ENCODE measurements around the gene THAP11. TPM values are rescaled to one million over a fixed set of nuclear protein-coding genes. Genes with fewer than 3 reads are reported as not detected.
A peak's percentile ranks its signal among the peaks of the same experiment; 100 is the strongest.

Gene THAP11
- total RNA-seq, 4 donors from 2014 or later, result 60.2 to 101 (median 78.3) TPM

DNA sequence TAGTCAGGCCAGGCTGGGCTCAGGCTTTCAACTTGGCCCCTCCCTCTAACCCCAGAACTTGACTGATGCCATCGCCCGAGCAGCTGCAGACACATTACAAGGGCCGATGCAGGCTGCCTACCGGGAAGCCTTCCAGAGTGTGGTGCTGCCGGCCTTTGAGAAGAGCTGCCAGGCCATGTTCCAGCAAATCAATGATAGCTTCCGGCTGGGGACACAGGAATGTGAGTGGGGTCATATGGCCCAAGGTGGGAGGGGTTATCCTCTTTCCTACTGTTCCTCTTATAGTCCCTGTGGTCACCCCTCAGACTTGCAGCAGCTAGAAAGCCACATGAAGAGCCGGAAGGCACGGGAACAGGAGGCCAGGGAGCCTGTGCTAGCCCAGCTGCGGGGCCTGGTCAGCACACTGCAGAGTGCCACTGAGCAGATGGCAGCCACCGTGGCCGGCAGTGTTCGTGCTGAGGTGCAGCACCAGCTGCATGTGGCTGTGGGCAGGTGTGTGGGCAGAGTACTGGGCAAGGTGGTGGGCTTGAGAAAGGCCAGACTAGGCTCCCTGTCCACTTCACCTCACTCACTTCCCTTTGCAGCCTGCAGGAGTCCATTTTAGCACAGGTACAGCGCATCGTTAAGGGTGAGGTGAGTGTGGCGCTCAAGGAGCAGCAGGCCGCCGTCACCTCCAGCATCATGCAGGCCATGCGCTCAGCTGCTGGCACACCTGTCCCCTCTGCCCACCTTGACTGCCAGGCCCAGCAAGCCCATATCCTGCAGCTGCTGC is 40.4 kb downstream of the THAP11 start:
- no peak overlapping the region for H3K4me3 ChIP-seq
- peaks cover 19 to 42% (median 24%) of the 10 kb centered on the region in 4 donors for H3K4me1 ChIP-seq
- 82% methylated on average over 12 of the region's 18 CpGs for WGBS
- H3K36me3 ChIP-seq, result peaks cover 61 to 86% (median 76%) of the 10 kb centered on the region in 4 donors
- intact Hi-C loops (cut with DNase I), result loop anchor here (2.0 to 5.0 kb wide), 2 partner anchors 46 to 160 kb away; no protein-coding TSS in a partner anchor
- TF ChIP-seq, protein P1, sequence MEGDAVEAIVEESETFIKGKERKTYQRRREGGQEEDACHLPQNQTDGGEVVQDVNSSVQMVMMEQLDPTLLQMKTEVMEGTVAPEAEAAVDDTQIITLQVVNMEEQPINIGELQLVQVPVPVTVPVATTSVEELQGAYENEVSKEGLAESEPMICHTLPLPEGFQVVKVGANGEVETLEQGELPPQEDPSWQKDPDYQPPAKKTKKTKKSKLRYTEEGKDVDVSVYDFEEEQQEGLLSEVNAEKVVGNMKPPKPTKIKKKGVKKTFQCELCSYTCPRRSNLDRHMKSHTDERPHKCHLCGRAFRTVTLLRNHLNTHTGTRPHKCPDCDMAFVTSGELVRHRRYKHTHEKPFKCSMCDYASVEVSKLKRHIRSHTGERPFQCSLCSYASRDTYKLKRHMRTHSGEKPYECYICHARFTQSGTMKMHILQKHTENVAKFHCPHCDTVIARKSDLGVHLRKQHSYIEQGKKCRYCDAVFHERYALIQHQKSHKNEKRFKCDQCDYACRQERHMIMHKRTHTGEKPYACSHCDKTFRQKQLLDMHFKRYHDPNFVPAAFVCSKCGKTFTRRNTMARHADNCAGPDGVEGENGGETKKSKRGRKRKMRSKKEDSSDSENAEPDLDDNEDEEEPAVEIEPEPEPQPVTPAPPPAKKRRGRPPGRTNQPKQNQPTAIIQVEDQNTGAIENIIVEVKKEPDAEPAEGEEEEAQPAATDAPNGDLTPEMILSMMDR (IDR thresholded peaks at IDR 0.05), result no peak
- no peak for TF ChIP-seq POLR2A (IDR thresholded peaks at IDR 0.05; ENCODE audit: low read depth)
- no peak for TF ChIP-seq EP300 (IDR thresholded peaks at IDR 0.05)
- TF ChIP-seq POLR2AphosphoS5 (IDR thresholded peaks at IDR 0.05), result no peak
- no peak overlapping the region for H3K27ac ChIP-seq (replicated peaks in 1 of 4)
- H3K9me3 ChIP-seq, result no peaks in the 10 kb centered on the region
- no peaks in the 10 kb centered on the region for H3K27me3 ChIP-seq
- DNase-seq (ENCODE audit: extremely low spot score), result no peak

DNA sequence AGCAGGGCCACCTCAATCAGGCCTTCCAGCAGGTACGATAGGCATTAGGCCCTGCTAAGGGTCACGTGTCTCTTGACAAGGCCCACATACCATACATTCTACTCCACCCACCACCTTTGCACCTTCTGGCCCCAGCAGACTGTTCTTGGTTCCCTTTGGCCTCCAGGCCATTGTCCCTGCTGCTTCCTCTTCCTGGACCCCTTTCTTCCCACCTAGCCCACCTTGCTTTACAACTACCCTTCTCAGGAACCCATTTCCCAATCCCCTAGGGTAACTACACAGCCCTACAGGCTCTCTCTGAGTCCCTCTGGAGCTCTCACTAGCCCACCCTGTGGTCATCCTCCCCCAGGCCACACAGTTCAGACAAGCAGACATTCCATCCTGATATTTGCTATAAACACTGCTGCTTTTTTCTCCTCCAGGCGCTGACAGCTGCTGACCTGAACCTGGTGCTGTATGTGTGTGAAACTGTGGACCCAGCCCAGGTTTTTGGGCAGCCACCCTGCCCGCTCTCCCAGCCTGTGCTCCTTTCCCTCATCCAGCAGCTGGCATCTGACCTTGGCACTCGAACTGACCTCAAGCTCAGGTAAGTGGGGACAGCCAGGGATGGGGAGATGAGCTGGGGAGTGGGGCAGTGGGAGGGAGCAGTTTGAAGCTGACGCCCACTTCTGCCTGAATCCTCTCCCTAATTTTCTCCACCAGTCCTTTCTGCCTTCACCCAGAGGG is 41.2 kb downstream of the THAP11 start:
- H3K9me3 ChIP-seq, result no peaks in the 10 kb centered on the region
- peak in 1 of 2 donors; percentile 1 for TF ChIP-seq POLR2AphosphoS5 (IDR thresholded peaks at IDR 0.05)
- TF ChIP-seq, protein P1 (IDR thresholded peaks at IDR 0.05), result no peak
- peaks cover 19 to 42% (median 24%) of the 10 kb centered on the region in 4 donors for H3K4me1 ChIP-seq
- H3K27me3 ChIP-seq, result no peaks in the 10 kb centered on the region
- WGBS, result 69% methylated on average over 3 of the region's 6 CpGs
- intact Hi-C loops (cut with DNase I), result loop anchor here (2.0 to 5.0 kb wide), 2 partner anchors 45 to 159 kb away; no protein-coding TSS in a partner anchor
- peaks cover 54 to 78% (median 69%) of the 10 kb centered on the region in 4 donors for H3K36me3 ChIP-seq
- DNase-seq (ENCODE audit: extremely low spot score), result no peak
- peak overlapping the region; percentile 71 to 83 (median 76) for H3K27ac ChIP-seq (replicated peaks in 1 of 4)
- H3K4me3 ChIP-seq, result no peak overlapping the region

- no peaks in the 10 kb centered on the region for H3K9me3 ChIP-seq
- WGBS, result 56% methylated on average over 10 of the region's 11 CpGs
- no peaks in the 10 kb centered on the region for H3K27me3 ChIP-seq
- intact Hi-C loops (cut with DNase I), result loop anchor here (2.0 to 5.0 kb wide), 2 partner anchors 45 to 158 kb away; no protein-coding TSS in a partner anchor
- H3K4me1 ChIP-seq, result peaks cover 19 to 42% (median 24%) of the 10 kb centered on the region in 4 donors
- no peak for DNase-seq (ENCODE audit: extremely low spot score)
- peak overlapping the region; percentile 71 to 83 (median 76) for H3K27ac ChIP-seq (replicated peaks in 1 of 4)
- no peak overlapping the region for H3K4me3 ChIP-seq
- TF ChIP-seq EP300 (IDR thresholded peaks at IDR 0.05), result no peak
- no peak for TF ChIP-seq POLR2A (IDR thresholded peaks at IDR 0.05; ENCODE audit: low read depth)
- peak in 1 of 2 donors; percentile 10 for TF ChIP-seq POLR2AphosphoS5 (IDR thresholded peaks at IDR 0.05)
- TF ChIP-seq, protein P1 (IDR thresholded peaks at IDR 0.05), result peak; percentile 84 to 96 (median 85)
- H3K36me3 ChIP-seq, result peaks cover 48 to 72% (median 63%) of the 10 kb centered on the region in 4 donors
Measured at GRCh38 chr16:67883872-67884261, 41.7 kb downstream of the THAP11 start.

DNA sequence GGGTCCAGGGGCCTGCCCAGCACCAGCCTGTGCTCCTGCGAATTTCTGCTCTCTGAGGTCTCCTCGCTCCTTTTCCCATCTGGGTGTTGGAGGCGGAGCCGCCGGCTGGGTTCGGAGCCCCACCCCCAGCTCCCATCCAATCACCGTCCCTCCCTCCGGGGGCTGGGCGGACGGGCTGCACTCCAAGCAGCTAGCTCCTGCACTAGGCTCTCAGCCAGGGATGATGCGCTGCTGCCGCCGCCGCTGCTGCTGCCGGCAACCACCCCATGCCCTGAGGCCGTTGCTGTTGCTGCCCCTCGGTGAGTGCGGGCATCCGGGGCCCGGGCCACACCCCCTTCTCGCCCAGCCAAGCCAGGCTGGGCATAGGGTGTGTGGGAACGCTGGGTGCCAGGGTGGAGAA is 42.6 kb downstream of the THAP11 start, which contains the start of gene NRN1L:
NRN1L (plus strand) TSS at position 202 of the 400 bp plus-strand sequence; CDS start at position 221, 19 bp downstream.
- Histone ChIP-seq H3K4me3 (peak within 1 kb of the TSS; percentile 25 to 46 (median 28)), H3K9me3 (no peaks in the 10 kb centered on the region), H3K27me3 (no peaks in the 10 kb centered on the region), H3K27ac (replicated peaks in 1 of 4) (peak within 1 kb of the TSS; percentile 71 to 83 (median 77)), H3K36me3 (peaks cover 40 to 64% (median 55%) of the 10 kb centered on the region in 4 donors), H3K4me1 (peaks cover 19 to 42% (median 24%) of the 10 kb centered on the region in 4 donors)
- TF ChIP-seq POLR2AphosphoS5 (IDR thresholded peaks at IDR 0.05), result peak; percentile 55 to 81
- TF ChIP-seq, protein P1 (IDR thresholded peaks at IDR 0.05), result no peak
- intact Hi-C loops (cut with DNase I), result loop anchor here (5.0 kb wide), 1 partner anchor 158 kb away; no protein-coding TSS in a partner anchor
- peak; percentile 95 for DNase-seq (ENCODE audit: extremely low spot score)
- 17% methylated on average over 12 of the region's 22 CpGs for WGBS
